Stimulated activated CD4-positive, alpha-beta T cell treated with anti-CD3 and anti-CD28 coated beads, Interleukin-1b, Interleukin-23, amount 100 ng/mL, for 1 hour (primary cell): Measurements from ENCODE around the gene C2CD4A.

ENCODE experiments used
- DNase-seq, 2 donors: peaks; one replicate each; pipeline ENCODE4 v3.0.0-alpha.2; 2020; ENCODE audit warnings: low read depth in 2 of 2

The C2CD4A gene

DNA sequence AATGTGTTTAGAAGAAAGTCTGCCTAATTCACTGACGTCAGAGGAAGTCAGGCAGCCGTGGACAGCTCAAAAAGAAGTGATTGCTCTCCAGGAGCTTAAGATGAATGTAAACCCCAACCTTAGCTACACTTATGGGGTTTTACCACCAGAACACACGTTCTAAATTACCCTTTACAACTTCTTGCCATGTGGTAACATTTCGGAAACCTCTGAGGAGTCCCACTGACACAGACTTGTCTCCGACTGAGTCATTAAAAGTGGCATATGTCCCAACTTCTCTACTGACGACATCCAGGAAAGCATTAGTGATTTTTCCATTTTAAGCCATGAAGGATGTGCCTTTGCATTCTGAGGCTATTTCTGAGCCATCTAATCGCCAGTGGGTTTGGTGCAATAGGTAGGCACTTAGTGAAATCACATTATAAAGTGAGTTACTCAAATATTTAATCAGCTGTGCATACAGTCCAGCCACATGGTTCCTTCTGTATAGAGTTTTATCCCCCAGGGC lies 32.4 kb downstream of the C2CD4A start:
- DNase-seq: no peak

DNA sequence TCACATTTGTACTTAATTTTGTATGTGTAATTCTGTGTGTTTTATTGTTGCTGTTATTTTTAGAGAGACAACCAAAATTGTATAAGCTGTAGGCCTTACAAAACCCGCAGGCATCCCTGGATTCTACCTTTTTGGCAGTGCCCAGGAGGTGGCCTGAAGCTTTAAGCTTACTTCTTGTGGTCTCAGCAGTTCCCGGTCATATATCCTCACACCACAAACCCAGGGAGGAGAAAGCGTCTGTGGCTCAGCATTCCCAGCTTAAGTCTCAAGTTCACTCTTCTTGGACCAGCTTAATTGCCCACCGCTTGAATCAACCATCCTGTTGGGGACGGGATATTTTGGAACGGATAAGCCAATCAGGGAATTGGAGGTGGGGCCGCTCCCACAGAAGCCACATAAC lies 36.7 kb downstream of the C2CD4A start:
- DNase-seq: no peak

- DNase-seq: no peak
Measured at GRCh38 chr15:62104401-62104800, 37.6 kb downstream of the C2CD4A start.

DNA sequence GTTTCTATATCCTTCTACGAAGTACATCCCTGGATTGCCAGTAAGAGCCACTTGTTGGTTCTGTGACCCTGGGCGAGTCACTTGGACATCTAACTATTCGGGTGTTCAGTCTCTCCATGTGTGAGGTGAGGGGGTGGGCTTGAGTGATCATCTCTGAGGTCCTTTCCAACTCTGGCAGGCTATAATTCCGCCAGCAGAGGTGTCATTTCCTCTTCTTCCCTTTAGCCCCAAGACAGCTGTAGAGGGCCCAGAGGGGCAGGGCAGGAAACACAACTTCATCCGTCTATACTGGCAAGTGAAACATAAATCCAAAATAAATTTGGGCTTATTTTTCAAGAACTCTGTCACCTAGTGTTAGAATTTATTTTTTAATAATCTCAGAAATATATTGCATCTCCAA lies 38.1 kb downstream of the C2CD4A start:
- DNase-seq: no peak

GRCh38 chr15:62105266-62105665 lies 38.5 kb downstream of the C2CD4A start:
- DNase-seq: no peak

DNA sequence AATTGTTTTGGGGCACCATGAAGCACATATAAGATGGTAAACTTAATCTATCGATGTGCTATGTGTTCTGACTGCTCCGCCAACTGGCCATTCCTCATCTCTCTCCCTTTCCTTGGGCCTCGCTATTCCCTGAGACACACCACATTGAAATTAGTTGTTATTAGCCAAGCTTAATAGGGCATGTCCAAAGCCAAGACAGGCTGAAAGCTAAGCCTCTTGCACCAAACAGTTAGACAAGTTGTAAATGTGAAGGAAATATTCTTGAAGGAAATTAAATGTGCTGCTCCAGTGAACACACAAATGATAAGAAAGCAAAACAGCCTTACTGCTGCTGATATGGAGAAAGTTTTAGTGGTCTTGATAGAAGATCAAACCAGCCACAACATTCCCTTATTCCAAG lies 39.3 kb downstream of the C2CD4A start:
- no peak for DNase-seq

DNA sequence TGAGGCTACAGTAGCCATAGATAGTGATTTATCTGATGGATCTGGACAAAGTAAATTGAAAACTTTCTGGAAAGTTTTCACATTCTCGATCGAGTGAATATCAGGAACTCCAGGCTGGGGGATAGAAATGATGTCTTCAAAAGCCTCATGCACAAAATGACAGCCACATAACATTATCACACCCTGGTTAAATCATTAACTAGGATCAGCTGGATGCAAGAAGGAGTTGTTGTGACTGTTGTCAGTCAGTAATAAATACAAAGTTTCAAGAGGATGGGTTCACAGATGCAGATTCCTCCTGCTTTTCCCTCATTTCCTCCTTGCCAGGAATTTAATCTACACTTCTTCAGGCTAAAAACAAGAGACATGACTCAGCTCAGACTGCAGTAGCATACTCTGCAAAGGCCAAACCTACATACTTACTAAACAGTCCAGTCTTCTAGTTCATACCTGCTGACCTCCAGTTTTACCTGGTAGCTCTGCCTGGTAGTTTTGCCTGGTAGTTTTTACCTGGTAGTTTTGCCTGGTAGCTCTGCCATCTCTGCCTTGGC lies 40.9 kb downstream of the C2CD4A start:
- DNase-seq: no peak

DNA sequence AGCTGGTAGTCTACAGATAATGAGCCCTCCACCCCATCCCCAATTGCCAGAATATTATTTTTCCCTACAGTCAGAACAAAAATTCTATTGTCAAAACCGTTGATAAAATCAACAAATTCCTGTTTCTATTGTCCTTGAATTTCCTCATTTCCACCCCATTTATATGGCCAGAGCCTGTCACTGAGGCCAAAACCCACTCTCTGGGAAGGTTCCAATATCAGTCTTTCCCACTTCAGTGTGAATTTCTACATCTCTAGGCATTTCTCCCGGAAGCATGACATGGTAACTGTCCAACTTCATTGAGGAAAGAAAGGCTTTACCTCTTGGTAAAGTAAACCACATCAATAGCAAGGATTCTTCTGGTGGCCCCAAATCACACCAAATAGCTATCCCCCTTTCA lies 41.6 kb downstream of the C2CD4A start:
- DNase-seq: no peak

DNA sequence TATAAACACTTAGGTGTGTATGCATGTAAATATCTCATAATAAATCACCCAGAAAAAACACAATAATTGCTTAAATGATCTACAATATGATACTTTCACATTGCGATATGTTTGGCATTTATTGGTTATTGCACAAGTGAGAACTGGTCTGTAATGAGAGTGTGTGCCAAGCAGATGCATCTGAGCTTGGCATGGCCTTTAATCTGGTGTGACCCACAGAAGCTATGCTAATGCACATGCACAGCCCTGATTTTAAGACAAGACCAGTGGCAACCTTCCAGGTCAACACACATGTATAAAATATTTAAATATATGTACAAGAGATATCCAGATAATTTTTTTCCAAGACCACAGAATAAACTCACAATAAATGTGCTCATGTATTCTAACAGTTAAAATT lies 42.7 kb downstream of the C2CD4A start:
- no peak for DNase-seq

- no peak for DNase-seq
Measured at GRCh38 chr15:62109982-62110851, 43.4 kb downstream of the C2CD4A start.

- DNase-seq: no peak
Measured at GRCh38 chr15:62112081-62112480, 45.3 kb downstream of the C2CD4A start.

- no peak for DNase-seq
Measured at GRCh38 chr15:62112616-62113593, 46.1 kb downstream of the C2CD4A start.

- no peak for DNase-seq
Measured at GRCh38 chr15:62115847-62116246, 49.1 kb downstream of the C2CD4A start.

DNA sequence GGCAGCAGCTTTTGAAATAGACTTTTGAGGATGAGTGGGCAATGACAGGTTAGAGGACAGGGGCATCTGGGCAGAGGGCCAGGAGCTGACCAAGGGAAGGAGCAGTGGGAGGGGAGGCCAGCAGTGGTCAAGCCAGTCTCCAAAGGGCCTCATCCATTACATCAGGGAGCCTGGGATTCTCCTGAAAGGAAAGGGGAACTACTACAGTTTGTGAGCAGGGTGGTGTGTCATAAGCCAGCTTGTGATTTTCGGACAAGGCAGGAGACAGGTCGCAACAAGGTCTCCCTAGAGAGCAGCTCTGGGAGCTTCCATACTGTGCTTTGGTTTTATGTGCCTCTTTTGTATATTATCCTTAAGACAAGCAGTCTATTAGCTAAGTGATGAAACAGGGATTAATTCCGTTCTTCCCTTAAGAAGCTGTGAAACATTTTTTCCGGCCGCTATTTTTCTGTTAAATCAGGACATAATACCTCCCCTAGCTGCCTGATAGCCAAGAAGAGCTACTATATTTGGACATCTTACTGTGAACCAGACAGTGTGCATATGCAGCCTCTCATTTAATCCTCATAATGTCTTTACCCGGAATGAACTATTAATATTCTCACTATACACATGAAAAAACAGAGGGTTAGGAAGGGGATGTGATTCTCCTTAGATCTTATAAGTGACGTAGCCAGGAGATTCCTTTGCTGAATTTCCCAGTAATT lies 51.9 kb downstream of the C2CD4A start:
- no peak for DNase-seq

- DNase-seq: no peak
Measured at GRCh38 chr15:62119227-62119864, 52.6 kb downstream of the C2CD4A start.

DNA sequence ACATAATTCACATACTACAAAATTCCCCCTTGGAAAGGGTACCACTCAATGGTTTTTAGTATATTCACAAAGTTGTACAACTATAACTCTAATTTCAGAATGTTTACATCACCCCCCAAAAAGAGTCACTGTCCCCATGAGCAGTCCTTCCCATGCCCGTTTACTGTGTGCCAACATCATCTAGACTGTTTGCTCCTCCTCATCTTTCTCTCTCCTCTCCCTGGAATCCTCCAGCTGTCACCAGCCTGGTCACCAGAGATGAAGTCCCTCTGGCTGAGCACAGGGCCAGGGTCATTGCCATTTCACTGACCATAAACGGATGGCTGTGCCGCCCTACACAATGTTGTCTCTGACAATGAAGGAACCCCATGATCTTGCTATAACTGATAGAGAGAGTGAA lies 53.1 kb downstream of the C2CD4A start:
- no peak for DNase-seq
